Vagina (tissue), 2 donors: Measurements from ENCODE around the gene GALNT9.

Experiments used
- CTCF ChIP-seq, 3 experiments: fragments of 450-650 bp in 2 of 3; fragments of 200-600 bp in 1 of 3; sonication (generic) in 1 of 3; IDR thresholded peaks; one replicate each; pipeline ENCODE4 v1.5.1; 2017 to 2019; ENCODE audit warnings: antibody characterized with exemption in 3 of 3, mild to moderate bottlenecking in 2 of 3, moderate library complexity in 2 of 3
- POLR2AphosphoS5 ChIP-seq, 2 donors: sonication (generic); formaldehyde crosslinking; IDR thresholded peaks; one replicate each; pipeline ENCODE4 v1.9.0; 2017; ENCODE audit warnings: antibody characterized with exemption in 2 of 2, mild to moderate bottlenecking in 2 of 2, low read depth in 1 of 2; ENCODE audit not compliant: insufficient read depth in 1 of 2

- no peak for TF ChIP-seq CTCF (IDR thresholded peaks at IDR 0.05)
- no peak for TF ChIP-seq POLR2AphosphoS5 (IDR thresholded peaks at IDR 0.05; ENCODE audit: insufficient read depth in 1 of 2, low read depth in 1 of 2)
These were observed 68.7 kb downstream of the GALNT9 start for GRCh38 chr12:132260721-132261120.
